PC-9 (cell line): ENCODE data around the gene TLE3. TPM values are rescaled to one million over a fixed set of nuclear protein-coding genes. Genes with fewer than 3 reads are reported as not detected.

Experiments used
- BruUV-seq: library from RNA; stranded (reverse); fragments of 400-500 nt; replicated peaks from 2 replicates; lab custom pipeline; 2021; lab: Mats Ljungman, UMichigan
- CTCF ChIA-PET: fragments of 300-600 bp; sonication (Branson Sonifier 250); formaldehyde crosslinking; loops from one replicate; lab custom pipeline; 2022; ENCODE audit warnings: antibody characterized with exemption; lab: Charles Lee
- POLR2A ChIA-PET: fragments of 300-600 bp; sonication (Branson Sonifier 250); formaldehyde crosslinking; loops from one replicate; lab custom pipeline; 2022; ENCODE audit warnings: antibody characterized with exemption; ENCODE audit not compliant: unreplicated experiment; lab: Charles Lee
- DNase-seq, 2 experiments: peaks; one replicate each; pipeline versions ENCODE4 v3.0.0 to v3.0.0-alpha.2; 2015 to 2022; ENCODE audit warnings: mixed read lengths in 1 of 2
- H2AFZ ChIP-seq: fragments of 200-600 bp; sonication (generic); 2 replicates; pipeline ENCODE4 v1.8.1; 2017; ENCODE audit warnings: antibody characterized with exemption
- H3F3A ChIP-seq: fragments of 200-600 bp; sonication (generic); 2 replicates; pipeline ENCODE4 v1.8.1; 2017; ENCODE audit warnings: antibody characterized with exemption, mild to moderate bottlenecking, low read depth; ENCODE audit not compliant: insufficient read depth
- H3K27ac ChIP-seq: fragments of 200-600 bp; sonication (generic); 2 replicates; pipeline ENCODE4 v1.6.1; 2016; ENCODE audit warnings: mixed run types
- H3K27me3 ChIP-seq: fragments of 200-600 bp; sonication (generic); 2 replicates; pipeline ENCODE4 v1.6.1; 2016; ENCODE audit warnings: low read depth, mixed run types; ENCODE audit not compliant: insufficient read depth
- H3K36me3 ChIP-seq: fragments of 200-600 bp; sonication (generic); 2 replicates; pipeline ENCODE4 v1.6.1; 2016; ENCODE audit warnings: low read depth, mixed run types
- H3K4me1 ChIP-seq: fragments of 200-600 bp; sonication (generic); replicated peaks from 2 replicates; pipeline ENCODE4 v1.6.1; 2016; ENCODE audit warnings: mixed run types; ENCODE audit not compliant: insufficient read depth
- H3K4me2 ChIP-seq: fragments of 200-600 bp; sonication (generic); 2 replicates; pipeline ENCODE4 v1.6.1; 2017; ENCODE audit warnings: mixed run types
- H3K4me3 ChIP-seq: fragments of 200-600 bp; sonication (generic); 2 replicates; pipeline ENCODE4 v1.6.1; 2016; ENCODE audit warnings: mixed run types
- H3K79me2 ChIP-seq: fragments of 200-600 bp; sonication (generic); 2 replicates; pipeline ENCODE4 v1.6.1; 2017; ENCODE audit warnings: low read depth, mixed run types
- H3K9me2 ChIP-seq: fragments of 200-600 bp; sonication (generic); 2 replicates; pipeline ENCODE4 v1.8.1; 2017; ENCODE audit warnings: mild to moderate bottlenecking; ENCODE audit not compliant: insufficient read depth
- H3K9me3 ChIP-seq: fragments of 200-600 bp; sonication (generic); 2 replicates; pipeline ENCODE4 v1.8.1; 2016; ENCODE audit warnings: low read depth; ENCODE audit not compliant: insufficient read depth
- H4K20me1 ChIP-seq: fragments of 200-600 bp; sonication (generic); 2 replicates; pipeline ENCODE4 v1.8.1; 2017; ENCODE audit not compliant: insufficient read depth
- CTCF ChIP-seq: fragments of 200-600 bp; sonication (generic); conservative IDR thresholded peaks from 2 replicates; pipeline ENCODE4 v1.6.1; 2017; ENCODE audit warnings: mixed run types, antibody characterized with exemption, mild to moderate bottlenecking, moderate library complexity
- EZH2 ChIP-seq: fragments of 200-600 bp; sonication (generic); IDR thresholded peaks from 2 replicates; pipeline ENCODE4 v1.8.0; 2017; ENCODE audit warnings: antibody characterized with exemption, low read depth
- intact Hi-C: fragments of 100-400 bp; cut with micrococcal nuclease; formaldehyde crosslinking; loops from one replicate; pipeline ENCODE4 v1.10.0; 2022; ENCODE audit not compliant: unreplicated experiment
- total RNA-seq: library from RNA; stranded (reverse); gene quantifications from 2 replicates; pipeline ENCODE4 v1.2.3, GENCODE V29; 2021

TLE3 gene
- total RNA-seq, 1 experiment from 2014 or later: 51.3 TPM

DNA sequence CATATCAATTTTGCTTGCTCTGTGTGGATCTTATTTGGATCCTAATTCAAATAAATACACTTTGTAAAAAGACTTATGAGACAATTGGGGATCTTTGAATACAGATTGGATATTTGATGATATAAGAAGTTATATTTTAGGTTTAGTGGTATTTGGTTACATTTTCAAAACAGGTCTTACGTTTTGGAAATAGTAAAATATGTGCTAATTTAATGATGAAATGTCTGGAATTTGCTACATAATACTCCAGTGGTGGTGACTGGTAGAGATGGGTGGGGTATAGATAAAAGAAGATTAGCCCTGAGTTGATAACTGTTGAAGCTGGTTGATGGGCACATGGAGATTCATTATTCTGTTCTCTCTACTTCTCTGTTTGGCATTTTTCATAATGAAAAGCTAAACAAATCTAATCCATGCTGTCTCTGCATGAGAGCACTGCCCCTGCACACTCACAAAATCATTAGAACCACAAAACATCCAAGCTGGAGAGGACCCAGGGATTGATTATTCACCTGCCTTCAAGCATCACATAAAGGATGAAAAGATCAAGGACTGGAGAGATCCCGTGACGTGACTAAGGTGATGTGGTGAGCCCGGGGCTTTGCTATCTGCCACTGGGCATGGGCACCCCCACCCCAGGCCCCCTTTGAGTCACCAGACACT, 58.9 kb downstream of the TLE3 start:
- Histone ChIP-seq H3K79me2 (no peaks in the 10 kb centered on the region), H3K27ac (no peak overlapping the region), H3K9me2 (no peaks in the 10 kb centered on the region), H3K4me1 (peaks cover 24% of the 10 kb centered on the region), H4K20me1 (no peaks in the 10 kb centered on the region), H3K4me2 (no peak overlapping the region), H3K4me3 (no peak overlapping the region), H3K9me3 (no peaks in the 10 kb centered on the region), H3F3A (peaks cover 6% of the 10 kb centered on the region; the same call in 1 of the 2 replicates), H3K27me3 (no peaks in the 10 kb centered on the region), H3K36me3 (no peaks in the 10 kb centered on the region), H2AFZ (no peak overlapping the region)
- intact Hi-C loops: no loop called here
- TF ChIP-seq CTCF: no peak
- no peak for TF ChIP-seq EZH2
- BruUV-seq: no TSS peak
- ChIA-PET CTCF (no interaction called here), POLR2A (no interaction called here)
- no peak for DNase-seq

DNA sequence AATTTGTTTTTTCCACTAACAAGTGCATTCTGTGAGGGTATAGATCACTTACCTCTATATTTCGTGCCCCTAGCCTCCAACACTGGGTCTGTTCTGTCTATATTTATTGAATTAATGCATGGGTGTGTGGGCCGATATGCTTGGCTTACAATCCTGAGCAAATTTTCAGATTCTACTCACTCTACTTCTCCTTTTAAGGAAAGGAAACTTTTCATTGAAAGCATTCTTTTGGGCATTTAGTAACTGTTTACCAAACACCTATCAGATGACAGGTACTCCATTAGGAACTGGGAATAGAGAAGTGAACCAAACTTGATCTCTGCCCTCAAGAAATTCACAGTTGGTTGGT, 60.5 kb downstream of the TLE3 start:
- Histone ChIP-seq H3K27ac (peak overlapping the region; percentile 51), H3K9me3 (no peaks in the 10 kb centered on the region), H2AFZ (no peak overlapping the region), H3K9me2 (no peaks in the 10 kb centered on the region), H3K4me2 (peak overlapping the region; percentile 51), H4K20me1 (no peaks in the 10 kb centered on the region), H3K79me2 (no peaks in the 10 kb centered on the region), H3K36me3 (no peaks in the 10 kb centered on the region), H3K4me3 (no peak overlapping the region), H3K4me1 (peaks cover 24% of the 10 kb centered on the region), H3K27me3 (no peaks in the 10 kb centered on the region), H3F3A (peaks cover 6% of the 10 kb centered on the region; the same call in 1 of the 2 replicates)
- ChIA-PET POLR2A (no interaction called here), CTCF (no interaction called here)
- intact Hi-C loops: no loop called here
- DNase-seq: peak in 1 of 2 experiments; percentile 58
- BruUV-seq: no TSS peak
- no peak for TF ChIP-seq EZH2
- TF ChIP-seq CTCF: no peak

GRCh38 chr15:70036585-70037291, 61.0 kb downstream of the TLE3 start:
- Histone ChIP-seq H3K27me3 (no peaks in the 10 kb centered on the region), H3F3A (peaks cover 6% of the 10 kb centered on the region; the same call in 1 of the 2 replicates), H3K79me2 (no peaks in the 10 kb centered on the region), H3K9me2 (no peaks in the 10 kb centered on the region), H3K27ac (peak overlapping the region; percentile 51), H3K36me3 (no peaks in the 10 kb centered on the region), H3K4me2 (peak overlapping the region; percentile 51), H4K20me1 (no peaks in the 10 kb centered on the region), H3K4me3 (no peak overlapping the region), H3K4me1 (peaks cover 24% of the 10 kb centered on the region), H3K9me3 (no peaks in the 10 kb centered on the region), H2AFZ (no peak overlapping the region)
- no TSS peak for BruUV-seq
- peak; percentile 73 to 97 for DNase-seq
- intact Hi-C loops: no loop called here
- TF ChIP-seq EZH2: no peak
- TF ChIP-seq CTCF: no peak
- POLR2A ChIA-PET: interaction anchor here (0.6 kb wide), 1 partner anchor 8 kb away, joined by 9 read pairs; no protein-coding TSS in a partner anchor
- CTCF ChIA-PET: no interaction called here
